Left kidney (tissue), 2 donors: ENCODE measurements around the gene PEAR1. TPM values are rescaled to one million over a fixed set of nuclear protein-coding genes. Genes with fewer than 3 reads are reported as not detected.

Experiments used
- DNase-seq: peaks from one replicate; pipeline ENCODE4 v3.0.0-alpha.2; 2013
- polyA plus RNA-seq: library from polyadenylated mRNA; unstranded; fragments of 120-200 nt; gene quantifications from one replicate; pipeline ENCODE4 v1.2.1, GENCODE V29; 2013; ENCODE audit not compliant: insufficient read length

The PEAR1 gene
- polyA plus RNA-seq, 1 donor, result 21.1 TPM

DNA sequence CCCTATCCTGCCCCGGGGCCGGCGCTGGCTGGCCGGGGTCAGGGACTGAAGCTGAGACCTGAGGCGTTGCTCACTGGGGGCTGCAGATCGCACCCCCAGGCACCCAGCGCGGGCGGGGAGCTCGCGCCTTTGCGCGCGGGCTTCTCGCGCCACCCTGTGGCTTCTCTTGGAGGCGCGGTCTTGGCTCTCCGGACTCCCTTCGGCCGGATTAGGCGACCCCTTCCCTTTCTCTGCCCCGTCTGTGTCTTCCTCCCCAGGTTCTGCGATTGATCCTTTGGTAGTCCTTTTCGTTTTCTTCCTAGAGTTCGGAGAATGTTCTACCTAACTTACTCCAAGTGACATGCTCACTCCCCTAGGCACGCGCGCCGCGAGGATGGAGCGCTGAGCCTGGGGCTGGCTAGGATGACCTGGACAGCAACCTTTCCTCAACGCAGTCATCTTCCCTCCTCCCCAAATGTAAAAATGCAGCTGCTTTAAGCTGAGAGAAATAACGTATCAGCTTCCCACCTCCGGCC lies 33.3 kb upstream of the PEAR1 start:
- no peak for DNase-seq

DNA sequence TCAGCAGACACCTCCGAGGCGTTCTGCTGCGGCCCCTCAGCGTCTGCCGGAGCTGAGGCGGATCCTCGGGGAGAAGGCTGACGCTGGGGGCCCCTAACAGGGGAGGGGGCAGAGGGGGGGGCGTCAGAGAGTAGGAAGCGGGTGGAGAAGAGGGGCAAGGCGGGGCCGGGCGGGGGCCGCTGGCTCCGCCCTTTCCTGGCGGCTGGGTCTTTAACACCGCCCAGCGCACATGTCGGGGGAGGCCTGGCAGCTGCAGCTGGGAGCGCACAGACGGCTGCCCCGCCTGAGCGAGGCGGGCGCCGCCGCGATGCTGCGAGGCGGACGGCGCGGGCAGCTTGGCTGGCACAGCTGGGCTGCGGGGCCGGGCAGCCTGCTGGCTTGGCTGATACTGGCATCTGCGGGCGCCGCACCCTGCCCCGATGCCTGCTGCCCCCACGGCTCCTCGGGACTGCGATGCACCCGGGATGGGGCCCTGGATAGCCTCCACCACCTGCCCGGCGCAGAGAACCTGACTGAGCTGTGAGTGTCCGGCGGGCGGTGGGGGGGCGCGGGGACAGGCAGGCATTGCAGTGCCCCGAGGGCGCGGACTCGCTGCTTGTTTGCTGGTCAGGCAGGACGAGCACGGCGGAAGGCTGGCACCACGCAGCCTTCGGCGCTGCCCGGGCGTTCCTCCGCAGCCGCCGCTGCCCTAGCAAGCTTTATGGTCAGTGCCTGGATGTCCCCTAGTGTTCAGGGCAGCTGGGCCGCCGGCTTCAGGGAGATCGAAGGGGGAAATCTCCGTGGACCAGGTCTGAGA lies 32.7 kb upstream of the PEAR1 start, which contains the start of gene NTRK1:
NTRK1 (plus strand) TSS at position 238 of the 796 bp plus-strand sequence; CDS start at position 308, 70 bp downstream.
- peak; percentile 51 for DNase-seq

DNA sequence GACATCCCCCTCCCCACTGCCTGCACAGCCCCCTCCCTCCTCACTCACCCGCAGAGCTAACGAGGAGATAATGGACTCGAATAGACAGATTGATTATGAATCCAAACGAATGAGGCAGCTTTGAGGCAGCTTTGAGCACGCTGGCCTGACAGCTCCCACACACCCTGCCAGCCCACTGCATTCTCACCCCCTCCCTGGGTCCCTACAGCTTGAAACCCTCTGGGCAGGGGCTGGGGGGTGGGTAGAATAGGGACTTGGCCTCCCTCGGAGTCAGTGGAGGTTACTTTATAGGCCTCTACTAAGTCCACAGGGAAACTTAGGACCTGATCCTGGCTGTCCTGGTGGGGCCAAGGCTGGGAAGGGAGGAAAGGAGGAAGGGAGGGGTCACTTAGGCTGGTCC lies 30.9 kb upstream of the PEAR1 start:
- DNase-seq, result no peak

DNA sequence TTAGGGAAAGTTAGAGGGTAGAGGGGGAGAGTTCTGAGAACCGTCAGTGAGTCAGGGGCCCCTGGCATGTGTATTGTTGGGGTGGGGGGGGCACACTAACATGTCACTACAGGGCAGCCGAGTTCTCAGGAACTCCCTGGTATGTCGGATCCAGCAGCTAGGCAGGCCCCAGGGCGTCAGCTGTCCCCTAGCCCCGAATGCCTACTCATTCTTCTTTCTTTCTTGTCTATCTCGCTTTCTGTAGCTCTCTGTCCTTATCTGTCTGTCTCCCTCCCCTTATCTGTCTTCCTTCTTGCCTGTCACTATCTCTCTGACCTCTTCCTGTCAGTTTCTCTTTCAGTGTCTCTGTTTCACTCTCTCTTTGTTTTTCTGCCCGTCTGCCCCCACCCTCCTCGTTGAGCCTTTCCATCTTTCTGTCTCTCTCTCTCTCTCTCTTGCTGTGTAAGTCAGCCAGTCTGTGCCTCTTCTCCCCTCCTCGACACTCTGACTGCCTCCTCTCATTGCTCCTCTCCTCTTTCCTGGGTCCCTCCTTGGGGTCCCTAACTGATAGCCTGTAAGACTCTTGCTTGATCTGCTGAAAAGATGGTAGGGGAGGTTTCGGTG lies 30.4 kb upstream of the PEAR1 start:
- DNase-seq, result no peak

DNA sequence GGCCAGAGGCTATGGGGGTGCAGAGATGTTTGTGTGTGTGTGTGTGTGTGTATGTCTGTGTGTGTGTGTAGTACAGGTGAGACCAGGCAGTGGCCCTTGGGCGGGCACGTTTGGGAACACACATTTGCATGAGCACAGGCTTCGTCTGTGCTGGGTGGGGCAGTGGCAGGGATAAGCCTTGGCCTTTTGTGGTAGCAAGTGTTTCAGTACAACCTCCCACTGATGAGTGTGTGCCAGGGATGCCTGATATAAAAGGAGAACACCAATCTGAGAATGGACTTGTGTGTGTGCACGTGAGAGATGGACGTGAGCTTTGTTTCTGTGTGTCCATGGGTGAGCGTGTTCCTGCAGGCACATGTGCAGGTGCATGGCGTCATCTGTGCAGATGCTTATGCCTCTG lies 29.9 kb upstream of the PEAR1 start:
- no peak for DNase-seq

DNA sequence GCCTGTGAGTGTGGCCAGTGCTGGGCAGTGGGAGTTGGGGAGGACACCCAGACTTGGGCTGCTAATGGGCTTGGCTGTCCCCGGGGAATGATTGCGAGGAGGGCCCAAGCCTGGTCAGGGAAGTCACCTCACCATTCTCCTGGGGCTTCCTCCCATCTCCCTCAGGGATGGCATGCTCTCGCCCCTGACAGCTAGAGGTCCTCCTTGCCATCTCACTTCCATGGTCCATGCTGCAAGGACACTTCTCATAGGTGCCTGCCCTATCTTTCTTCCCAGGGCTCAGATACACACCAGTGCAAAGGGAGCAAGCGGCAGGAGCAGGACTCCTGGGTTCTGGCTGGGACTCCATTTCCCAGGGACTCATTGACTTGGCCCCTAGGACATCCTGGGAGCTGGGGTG lies 28.7 kb upstream of the PEAR1 start:
- no peak for DNase-seq

DNA sequence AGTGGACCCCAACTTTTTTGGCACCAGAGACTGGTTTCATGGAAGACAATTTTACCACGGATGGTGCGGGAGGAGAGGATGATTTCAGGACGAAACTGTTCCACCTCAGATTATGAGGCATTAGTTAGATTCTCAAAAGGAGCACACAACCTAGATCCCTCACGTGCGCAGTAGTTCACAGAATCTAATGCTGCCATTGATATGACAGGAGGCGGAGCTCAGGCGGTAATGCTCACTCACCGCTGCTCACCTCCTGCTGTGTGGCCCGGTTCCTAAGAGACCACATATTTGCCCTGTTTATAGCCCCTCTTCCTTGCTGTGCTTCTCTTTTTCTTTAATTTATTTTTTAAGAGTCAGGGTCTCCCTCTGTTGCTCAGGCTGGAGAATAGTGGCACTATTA lies 28.3 kb upstream of the PEAR1 start:
- DNase-seq, result no peak

DNA sequence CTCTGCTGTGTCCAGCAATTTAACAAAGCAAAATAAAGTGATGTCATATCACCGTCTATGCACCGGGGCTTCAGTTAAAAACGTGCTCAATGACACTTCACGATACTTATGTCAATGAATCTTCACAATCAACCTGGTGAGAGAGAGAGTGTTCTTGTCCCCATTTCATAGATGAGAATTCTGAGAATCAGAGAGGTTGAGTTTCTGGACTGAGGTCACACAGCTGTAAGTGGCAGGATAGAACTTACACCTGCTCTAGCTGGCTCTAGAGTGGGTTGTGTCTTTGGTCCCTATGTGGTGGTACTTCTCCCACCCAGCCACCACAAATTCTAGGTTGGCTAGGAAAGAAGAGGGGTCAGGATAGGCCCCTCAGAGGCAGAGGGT lies 27.7 kb upstream of the PEAR1 start:
- no peak for DNase-seq

DNA sequence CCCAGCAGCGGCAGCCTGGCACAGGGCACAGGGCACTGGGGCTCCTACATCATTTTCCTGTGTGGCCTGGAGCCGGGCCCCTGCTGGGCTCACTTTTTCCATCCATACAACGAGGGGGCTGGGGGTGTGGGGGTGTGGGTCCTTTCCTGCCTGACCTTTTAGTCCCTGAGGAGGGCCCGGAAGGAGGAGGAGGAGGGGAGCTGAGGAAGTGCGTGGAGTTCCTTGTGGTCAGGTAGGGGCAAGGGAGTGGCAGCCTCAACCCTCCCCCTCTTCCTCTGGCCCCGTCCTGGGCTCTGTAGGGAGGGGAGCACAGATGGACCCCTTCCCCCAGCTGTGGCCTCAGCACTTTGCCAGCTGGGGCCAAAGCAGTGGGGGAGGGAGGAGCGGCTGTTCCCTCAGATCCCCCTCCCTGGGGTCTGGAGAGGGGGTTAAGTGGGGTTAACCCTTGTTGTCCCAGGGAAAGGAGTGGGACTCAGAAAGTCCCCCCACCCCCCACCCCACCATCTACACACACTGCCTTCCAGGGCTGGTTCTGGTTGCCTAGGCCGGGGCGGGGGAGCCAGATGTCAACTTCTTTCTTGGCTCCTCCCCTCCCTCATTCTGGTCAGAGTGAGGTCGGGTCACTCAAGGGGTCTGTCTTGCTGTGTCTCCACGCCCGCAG lies 27.1 kb upstream of the PEAR1 start:
- no peak for DNase-seq

DNA sequence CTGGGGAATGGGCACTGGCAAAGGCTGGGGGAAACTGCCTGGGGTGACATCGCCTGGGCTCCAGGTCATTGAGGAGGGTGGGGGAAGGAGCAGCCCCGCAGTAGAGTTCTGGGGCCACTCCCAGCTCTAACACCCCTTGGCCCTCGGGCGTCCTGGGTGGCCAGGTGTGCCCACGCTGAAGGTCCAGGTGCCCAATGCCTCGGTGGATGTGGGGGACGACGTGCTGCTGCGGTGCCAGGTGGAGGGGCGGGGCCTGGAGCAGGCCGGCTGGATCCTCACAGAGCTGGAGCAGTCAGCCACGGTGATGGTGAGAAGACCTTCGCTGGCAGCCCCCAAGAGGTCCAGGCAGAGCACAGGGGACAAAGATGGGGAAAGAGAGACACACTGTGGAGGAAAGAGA lies 25.2 kb upstream of the PEAR1 start:
- DNase-seq, result no peak

DNA sequence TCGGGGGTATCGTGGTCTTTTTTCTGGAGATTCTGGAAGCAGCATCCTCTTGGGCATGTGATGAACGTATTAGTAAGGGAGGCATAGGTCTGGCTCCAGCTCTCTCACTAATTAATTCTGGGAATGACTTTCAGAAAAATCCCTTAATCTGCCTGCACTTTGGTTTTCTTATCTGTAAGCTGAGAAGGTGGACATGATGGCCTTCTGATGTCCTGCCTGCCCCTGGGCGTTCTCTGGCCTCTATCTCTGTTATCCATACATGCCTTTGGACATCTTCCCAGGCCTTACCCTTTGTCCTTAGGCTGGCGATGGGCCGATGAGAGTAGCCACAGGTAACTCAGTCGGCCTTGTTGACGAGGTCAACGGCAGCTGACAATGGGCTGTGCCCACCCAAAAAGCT lies 24.1 kb upstream of the PEAR1 start:
- DNase-seq, result no peak

DNA sequence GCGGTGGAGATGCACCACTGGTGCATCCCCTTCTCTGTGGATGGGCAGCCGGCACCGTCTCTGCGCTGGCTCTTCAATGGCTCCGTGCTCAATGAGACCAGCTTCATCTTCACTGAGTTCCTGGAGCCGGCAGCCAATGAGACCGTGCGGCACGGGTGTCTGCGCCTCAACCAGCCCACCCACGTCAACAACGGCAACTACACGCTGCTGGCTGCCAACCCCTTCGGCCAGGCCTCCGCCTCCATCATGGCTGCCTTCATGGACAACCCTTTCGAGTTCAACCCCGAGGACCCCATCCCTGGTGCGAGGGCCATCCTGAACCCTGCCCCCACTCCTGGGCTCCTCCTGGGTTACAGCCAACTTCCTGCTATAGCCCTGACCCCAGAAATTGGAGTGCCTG lies 19.9 kb upstream of the PEAR1 start:
- no peak for DNase-seq

DNA sequence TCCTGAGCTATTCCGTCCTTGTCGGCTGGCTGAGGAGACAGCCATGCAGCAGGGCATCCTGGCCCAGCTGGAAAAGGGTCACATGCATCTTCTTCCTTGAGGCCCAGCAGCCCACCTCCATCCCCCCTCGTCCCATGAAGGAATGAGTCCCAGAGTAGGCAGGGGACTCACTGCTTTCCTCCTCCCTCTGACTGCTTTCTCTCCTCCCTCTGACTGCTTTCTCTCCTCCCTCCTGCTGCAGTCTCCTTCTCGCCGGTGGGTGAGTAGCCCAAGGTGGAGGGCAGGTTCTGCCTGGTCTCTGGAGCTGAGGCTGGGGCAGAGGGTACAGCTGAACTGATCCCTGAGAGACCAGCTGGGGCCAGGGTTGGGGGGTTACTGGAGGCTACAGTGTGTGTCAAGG lies 19.4 kb upstream of the PEAR1 start:
- DNase-seq, result no peak

DNA sequence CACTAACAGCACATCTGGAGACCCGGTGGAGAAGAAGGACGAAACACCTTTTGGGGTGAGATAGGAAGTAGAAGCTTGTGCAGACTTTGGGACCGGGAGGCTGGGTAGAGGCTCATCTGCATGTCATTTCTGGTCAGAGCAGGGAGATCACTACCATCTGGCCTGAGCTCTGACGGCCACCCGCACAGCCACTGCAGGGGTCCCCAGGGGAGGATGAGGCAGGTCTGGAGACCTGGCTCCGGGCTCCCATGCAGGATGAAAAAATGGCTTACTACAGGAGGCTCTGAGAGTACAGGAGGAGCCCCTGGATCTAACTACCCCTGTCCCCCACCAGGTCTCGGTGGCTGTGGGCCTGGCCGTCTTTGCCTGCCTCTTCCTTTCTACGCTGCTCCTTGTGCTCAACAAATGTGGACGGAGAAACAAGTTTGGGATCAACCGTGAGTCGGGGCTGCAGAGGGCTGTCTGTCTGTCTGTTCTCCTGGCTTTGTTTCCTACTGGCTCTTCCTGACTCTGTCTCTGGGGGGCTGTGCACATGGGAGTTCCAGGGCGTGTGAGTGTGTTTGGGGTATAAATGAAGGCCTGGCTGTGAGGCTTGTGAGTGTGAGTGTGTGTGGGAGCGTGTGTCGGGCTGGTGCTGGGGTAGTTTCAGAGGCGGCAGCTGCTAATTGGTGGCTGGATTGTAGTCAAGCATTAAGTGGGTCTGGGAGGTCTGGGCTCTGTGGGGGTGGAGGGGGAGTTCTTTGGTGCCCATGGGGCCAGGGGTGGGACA lies 18.8 kb upstream of the PEAR1 start:
- no peak for DNase-seq

DNA sequence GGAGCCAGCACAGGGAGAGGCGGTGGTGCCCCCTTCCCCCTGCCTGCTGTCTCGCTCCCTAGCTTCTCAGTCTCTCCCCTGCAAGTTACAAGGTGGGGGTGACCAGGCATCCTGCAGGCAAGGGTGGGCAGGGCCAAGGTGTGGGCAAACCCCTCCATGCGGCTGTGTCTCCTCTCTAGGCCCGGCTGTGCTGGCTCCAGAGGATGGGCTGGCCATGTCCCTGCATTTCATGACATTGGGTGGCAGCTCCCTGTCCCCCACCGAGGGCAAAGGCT lies 18.2 kb upstream of the PEAR1 start:
- no peak for DNase-seq

DNA sequence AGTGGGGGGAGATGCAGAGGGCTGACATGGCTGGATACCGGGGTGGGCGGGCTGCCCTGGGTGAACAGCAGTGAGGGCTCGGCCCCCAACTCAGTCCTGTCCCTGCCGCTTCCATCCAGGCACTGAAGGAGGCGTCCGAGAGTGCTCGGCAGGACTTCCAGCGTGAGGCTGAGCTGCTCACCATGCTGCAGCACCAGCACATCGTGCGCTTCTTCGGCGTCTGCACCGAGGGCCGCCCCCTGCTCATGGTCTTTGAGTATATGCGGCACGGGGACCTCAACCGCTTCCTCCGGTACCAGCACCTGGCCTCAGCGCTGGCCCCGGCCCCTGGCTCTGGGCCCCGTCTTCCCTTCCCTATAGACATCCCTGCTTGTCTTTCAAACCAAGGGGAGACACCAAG lies 17.2 kb upstream of the PEAR1 start:
- DNase-seq, result no peak

DNA sequence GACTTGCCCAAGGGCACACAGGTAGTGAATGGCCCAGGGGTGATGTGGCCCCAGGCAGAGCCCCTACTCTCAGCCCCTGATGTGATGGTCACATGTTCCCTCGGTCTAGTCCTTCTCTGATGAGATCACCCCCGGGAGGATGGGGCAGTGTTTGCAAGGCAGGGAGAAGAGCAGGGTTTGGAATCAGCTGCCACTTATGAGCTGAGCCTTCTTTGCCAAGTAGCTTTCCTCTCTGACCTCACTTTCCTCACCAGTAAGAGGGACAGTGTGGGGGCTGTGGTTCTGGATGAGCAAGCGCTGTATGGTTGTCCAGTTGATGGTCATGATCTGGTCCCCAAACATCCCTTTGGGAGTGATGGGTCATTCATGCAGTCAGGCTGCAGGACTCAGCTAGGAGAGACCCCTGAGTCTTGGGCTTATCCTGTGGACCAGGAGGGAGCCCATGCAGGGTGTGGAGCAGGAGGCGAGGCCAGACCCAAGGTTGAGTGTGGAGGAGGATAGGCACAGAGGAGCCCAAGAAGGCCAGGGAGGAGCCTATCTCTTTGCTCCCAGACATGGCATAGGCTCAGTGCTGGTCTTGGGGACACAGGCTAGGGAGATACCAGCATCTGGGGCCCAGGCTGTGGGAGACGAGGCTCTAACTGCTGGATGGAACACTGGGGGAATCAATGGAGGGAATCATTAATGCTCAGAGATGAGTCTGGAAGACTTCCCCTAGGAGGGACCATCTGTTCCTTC lies 15.9 kb upstream of the PEAR1 start:
- DNase-seq, result no peak

DNA sequence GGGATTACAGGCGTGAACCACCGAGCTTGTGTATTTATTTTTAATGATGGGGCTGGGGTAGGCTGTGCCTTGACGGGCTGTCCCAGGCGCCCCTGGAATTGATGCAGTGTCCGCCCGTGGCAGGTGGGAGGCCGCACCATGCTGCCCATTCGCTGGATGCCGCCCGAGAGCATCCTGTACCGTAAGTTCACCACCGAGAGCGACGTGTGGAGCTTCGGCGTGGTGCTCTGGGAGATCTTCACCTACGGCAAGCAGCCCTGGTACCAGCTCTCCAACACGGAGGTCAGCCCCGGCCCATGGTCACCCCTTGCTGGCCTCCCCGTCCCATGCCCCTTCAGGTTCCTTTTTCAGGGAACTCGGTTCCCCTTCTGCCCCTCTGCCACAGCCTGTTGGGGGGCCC lies 13.6 kb upstream of the PEAR1 start:
- no peak for DNase-seq

DNA sequence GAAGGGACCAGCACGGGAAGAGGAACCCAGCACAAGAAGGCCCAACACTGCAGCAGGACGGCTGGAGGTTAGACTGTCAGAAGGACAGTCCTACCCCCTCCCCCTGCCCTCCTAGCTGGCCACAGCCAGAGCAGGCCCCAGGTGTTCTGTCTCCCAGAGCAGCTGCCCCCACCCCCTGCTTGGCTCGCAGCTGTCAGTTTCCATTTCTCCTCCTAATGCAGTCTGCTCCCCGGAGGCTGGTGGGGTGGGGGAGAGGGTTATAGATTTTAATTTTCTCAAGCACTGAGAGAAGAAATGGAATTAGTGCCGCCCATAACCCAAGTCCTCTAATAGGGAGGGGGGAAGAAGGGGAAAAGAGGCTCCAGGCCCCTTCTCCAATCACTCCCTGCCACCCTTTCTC lies 13.0 kb upstream of the PEAR1 start:
- no peak for DNase-seq

DNA sequence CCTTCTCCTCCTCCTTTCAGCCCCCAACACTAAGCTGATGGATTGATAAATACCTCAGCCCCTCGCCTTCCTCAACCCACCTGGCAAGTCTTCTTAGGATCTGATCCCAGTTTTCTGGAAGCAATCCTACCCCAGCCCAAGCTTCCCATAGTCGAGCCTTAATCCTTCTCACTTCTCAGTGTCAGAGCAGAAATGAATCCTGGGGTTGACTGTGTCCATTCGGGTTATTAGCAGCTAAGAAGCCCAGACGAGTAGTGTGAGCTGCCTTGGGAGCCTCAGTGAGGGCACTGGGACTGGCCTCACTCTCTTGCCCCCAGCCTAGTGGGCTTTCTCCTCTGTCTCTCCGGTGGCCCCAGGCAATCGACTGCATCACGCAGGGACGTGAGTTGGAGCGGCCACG lies 12.4 kb upstream of the PEAR1 start:
- DNase-seq, result no peak

DNA sequence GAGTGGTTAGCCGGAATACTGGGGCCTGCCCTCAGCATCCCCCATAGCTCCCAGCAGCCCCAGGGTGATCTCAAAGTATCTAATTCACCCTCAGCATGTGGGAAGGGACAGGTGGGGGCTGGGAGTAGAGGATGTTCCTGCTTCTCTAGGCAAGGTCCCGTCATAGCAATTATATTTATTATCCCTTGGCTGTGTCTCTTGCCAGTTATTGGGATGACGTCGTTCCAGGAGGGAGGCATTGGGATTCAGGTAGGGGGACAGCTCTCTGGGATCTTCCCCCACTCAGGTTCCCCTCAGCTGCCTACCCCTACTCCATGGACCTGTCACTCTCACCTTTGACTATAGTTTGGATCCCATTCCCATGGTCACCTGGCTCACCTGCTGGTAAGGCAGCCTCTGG lies 11.9 kb upstream of the PEAR1 start:
- no peak for DNase-seq

DNA sequence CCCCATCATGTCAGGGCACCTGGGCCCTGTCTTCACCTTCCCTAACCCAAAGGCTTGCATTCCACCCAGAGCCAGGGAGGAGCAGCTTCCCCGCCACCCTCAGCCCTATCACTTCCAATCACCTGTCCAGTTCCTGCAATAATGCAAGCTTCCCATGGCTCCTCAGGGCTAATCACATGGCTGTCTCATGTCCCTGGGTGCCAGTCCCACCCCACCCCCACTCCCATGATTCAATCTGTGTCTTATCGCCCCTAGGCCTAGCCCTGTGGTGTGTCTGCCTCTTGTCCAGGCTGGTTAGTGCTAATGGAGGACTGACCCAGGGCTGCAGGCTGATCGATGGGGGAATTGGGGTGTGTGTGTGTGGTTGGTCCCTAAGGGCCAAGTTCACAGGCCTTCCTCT lies 11.0 kb upstream of the PEAR1 start:
- no peak for DNase-seq
